ENCODE data around the gene UNC5C.
"Not testable (repeated sequence)": the region's sequence is repeated elsewhere in the genome, so short reads cannot be mapped to it uniquely, and the experiment has no call there.

Gene UNC5C

GRCh38 chr4:95209927-95210326, 338.8 kb downstream of the UNC5C start:
- DNase-seq = no peak

- no peak for DNase-seq
These were observed 343.9 kb downstream of the UNC5C start for GRCh38 chr4:95204873-95205272.

- no peak for DNase-seq
These were observed 344.4 kb downstream of the UNC5C start for GRCh38 chr4:95204267-95204844.

DNA sequence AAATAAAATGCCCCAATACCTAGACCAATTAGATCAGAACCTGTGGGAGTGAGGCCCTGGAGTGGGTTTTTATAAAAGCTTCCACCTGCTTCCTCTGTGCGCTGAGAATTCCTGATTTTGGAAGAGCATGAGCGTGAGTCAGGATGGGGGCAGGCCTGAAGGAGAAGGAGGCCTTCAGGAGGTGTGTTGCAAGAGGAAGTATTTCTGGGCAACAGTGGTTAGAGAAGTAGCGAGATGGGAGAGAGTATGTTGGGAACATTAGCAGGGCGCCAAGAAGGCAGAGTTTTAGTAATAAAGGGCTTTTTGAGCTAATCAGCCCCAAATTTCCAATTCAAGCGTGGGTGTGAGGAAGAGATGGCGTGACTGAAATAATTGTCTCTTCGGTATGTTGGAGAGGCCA, 349.8 kb downstream of the UNC5C start:
- DNase-seq = no peak

GRCh38 chr4:95197353-95197752, 351.4 kb downstream of the UNC5C start:
- DNase-seq = no peak

DNA sequence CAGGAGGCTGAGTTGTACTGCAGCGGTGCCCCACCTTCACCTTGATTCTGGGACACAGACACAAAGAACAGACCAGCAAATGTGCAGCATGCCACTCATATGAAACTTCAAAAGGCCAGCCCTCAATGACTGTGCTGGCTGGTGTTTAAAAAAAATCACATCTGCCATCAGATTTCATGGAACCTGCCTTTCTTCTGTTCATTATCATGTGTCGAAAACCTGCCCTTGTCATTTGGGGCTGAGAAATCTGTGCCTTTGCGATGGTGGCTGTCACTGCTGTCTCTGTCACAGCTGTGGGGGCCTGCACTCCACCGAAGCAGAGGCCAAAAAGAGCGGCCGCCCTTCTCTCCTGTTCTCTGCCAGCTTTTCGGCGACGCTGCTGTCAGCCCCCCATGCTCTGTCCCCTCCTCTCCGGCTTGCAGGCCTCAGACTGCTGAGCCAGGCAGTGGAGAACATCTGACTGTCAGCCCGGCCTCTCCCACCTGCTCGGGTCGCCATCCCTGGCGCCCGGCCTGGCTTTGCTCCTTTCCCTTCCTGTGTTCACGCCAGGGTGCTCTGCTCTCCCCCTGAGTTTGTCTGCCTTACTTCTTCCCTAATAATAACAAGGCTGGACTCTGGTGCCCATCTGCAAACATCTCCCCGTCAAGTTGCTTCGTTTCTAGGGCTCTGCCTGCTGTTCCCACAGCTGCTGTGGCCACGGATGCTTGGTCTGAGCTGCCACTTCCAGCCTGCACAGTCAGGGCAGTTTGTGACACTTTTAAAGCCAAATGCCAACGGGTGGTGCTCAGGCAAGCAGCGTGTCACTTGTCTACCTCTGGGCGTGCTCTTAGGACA, 355.2 kb downstream of the UNC5C start:
- DNase-seq = no peak

DNA sequence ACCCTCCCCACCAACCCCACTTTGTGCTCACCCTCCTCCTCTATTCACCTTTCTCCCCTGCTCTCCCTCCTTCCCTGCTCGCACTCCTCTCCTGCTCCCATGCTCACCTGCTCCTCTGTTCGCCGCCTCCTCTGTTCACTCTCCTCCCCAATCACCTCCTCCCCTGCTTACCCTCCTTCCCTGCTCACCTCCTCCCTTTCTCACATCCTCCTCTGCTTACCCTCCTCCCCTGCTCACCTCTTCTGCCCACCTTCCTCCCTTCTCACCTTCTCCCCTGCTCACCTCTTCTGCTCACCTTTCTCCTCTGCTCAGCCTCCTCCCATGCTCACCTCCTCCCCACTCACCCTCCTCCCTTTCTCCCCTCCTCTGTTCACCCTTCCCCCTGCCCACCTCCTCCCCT, 357.2 kb downstream of the UNC5C start:
- DNase-seq = no peak

GRCh38 chr4:95190751-95191436, 357.9 kb downstream of the UNC5C start:
- no peak for DNase-seq

DNA sequence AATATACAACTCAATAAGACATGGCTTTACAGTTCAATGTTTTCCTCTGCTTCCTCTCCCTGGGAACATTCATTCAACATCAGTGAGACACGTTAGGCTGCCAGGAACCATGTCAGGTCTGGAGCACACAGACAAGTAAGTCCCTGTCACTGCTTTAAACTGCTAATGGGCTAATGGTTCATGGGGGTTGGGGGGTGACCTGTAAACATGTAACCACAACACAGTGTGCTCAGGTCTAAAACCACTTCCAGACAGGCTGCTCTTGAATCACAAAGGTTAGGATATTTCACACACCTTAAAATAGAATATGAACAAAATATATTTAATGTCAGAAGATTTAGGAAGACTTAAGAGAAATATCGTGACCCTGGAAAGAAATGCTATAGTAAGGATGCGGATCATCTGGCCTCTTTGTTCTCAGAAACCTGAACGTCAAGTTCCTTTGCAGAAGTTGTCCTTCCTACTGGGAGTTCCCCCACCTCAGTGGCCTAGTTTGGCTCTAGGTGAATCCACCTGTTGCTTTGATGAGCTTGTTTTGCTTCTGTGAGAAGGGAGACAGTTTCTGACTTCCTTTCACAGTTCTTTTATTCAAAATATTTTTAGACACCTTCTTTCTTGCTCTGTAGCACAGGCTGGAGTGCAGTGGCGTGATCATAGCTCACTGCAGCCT, 359.9 kb downstream of the UNC5C start:
- no peak for DNase-seq

DNA sequence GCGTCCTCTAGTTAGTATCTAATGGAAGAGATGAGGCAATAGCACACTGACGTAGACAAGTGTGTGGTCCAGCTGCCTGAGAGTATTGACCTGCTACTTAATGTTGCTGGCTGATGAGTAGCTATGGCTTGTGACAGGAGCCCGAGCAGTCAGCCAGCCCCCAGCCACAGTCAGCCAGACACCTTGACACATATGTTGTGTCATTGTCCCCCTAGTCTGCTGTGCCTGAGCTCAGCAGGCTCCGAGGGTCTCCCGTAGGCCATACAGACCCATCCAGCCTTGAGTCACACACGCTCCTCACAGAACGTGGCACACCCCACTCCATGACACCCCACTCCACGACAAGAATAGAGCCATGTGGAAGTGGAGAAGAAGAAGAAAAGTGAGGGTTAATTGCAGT, 362.1 kb downstream of the UNC5C start:
- DNase-seq = no peak

- no peak for DNase-seq
These were observed 364.9 kb downstream of the UNC5C start for GRCh38 chr4:95183656-95184408.

DNA sequence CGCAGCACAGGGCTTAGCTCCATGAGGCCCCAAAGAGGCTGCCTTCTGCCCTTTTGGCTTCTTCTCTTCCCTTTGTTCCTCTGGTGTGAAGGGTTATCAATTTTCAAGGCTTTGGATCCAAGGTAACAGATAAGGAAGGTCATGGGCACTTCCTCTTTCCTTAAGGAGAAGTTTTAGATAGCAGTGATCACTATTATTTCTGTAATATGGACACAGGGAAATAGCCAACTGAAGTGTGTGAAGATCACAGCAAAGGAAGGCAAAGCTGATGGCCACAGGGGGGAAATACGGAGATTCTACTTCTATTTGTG, 366.8 kb downstream of the UNC5C start:
- DNase-seq = no peak

DNA sequence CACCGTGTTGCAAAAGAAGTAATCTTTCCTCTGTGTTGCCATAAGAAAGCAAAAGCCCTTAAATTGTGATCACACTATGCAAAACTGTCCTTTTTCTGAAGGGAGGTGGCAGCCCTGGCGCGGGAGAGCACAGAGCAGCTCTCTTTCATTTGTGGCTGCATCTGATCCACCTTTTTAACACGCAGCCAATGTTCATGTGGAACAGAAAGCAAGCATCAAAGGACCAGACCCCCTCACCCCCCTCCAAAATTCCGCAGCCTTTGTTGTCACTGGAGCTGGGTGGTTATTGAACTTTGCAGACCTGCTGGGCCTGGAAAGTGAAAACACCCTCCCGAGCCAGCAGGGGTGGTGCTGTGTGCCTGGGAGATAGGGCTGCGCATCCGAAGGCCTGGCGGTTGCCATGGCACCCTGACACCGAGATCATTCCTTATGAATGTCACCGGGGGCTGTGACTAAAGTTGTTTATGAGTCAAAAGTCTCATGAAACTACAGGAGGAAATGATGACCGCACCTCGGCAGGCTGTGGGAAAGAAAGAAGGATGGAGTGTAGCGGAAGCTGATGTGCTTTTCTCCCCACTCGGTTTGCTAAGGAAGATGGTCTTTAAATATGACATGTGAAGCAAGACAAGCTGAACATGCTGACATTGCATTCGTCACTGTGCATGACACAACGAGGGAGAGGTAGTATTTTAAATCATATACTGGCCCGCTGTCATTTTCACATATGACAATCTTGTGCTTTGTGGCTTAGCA, 367.4 kb downstream of the UNC5C start:
- DNase-seq = no peak

DNA sequence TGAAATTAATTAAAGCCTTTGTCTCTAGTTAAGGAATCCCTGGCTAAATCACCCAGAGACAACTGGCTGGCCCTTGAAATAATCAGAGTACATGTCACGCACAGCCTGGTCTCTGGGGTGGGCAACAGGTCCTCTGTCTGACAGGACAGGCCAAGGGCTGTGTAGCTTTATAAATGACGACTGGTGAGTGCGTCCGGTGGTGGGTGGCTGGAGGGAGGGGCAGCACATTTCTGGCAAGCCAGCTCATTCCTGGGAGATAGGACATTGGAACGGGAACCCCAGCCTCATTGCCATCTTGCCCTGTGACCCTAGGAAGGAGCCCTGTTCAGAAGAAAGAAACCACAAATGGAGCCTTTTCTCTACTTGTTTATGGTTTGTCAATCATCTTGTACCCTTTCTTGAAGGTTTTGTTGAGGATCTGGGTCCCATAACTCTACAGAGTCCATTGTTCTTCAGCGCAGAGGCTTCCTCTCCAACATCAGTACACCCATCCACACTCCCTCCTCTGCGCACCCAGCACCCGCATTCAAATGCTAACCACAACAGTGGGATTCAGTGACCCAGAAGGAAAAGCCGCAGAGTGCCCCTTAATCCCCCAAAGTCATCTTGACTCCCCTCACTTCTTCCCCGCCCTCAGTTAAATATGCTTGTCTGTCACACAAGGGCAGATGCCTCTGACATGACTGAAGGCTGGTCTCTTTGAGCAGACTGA, 368.1 kb downstream of the UNC5C start:
- DNase-seq = no peak

DNA sequence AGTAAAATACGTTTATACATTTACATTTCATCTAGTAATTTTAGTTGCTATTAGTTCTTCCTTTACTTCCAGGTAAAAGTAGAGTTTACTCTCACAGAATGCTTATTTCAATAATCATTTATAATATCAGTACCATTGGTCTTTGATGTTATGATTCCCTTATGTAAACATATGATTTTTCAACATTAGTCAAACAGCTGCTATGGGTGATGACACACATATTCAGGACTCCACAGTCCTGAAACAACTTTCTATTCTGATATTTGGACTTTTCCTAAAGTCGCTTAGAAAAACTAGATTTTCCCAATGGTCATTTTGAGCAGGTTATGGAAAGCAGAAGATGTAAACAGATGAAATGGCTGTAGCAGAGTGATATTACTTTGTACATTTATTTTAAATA, 369.8 kb downstream of the UNC5C start:
- no peak for DNase-seq

- not testable (repeated sequence) for DNase-seq
These were observed 377.4 kb downstream of the UNC5C start for GRCh38 chr4:95171377-95171776.

DNA sequence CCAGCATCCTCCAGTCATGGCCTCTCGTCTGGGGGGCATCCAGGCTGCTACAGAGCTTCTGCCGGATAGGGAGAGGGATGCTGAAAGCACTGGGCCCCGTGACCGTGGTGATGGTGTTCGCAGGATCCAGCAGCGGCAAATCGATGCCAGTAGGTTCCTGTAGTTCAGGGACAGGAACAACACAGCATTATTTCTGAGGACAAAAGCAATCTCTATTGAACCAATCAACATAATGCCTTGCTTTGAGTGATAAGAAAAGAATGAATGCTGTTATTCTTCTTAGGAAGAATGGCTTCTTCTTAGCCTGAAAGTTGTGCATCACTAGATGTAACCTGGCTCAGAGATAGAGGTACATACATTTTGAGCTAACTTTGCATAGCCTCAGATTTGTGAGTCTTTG, 378.6 kb downstream of the UNC5C start:
- DNase-seq = no peak

GRCh38 chr4:95167805-95168204, 381.0 kb downstream of the UNC5C start:
- DNase-seq = no peak

- peak in 1 of 2 donors; percentile 8 for DNase-seq
These were observed 382.7 kb downstream of the UNC5C start for GRCh38 chr4:95165926-95166524.

- no peak for DNase-seq
These were observed 385.9 kb downstream of the UNC5C start for GRCh38 chr4:95162867-95163266.

All from stimulated activated CD4-positive, alpha-beta T cell treated with anti-CD3 and anti-CD28 coated beads, Interleukin-2, amount 100 ng/mL, for 48 hours (primary cell).